Superior temporal gyrus (tissue), 1 donor: Measurements from ENCODE around the gene DPEP2.
"Not testable (repeated sequence)": the region's sequence is repeated elsewhere in the genome, so short reads cannot be mapped to it uniquely, and the experiment has no call there.

Experiments
- DNase-seq: peaks from one replicate; pipeline ENCODE4 v3.0.0-alpha.2; 2016; ENCODE audit errors: extremely low spot score

DPEP2 gene

GRCh38 chr16:67954421-67955196 lies 44.7 kb downstream of the DPEP2 start:
- DNase-seq, result no peak

- no peak for DNase-seq
Measured at GRCh38 chr16:67953641-67954375, 45.5 kb downstream of the DPEP2 start.

DNA sequence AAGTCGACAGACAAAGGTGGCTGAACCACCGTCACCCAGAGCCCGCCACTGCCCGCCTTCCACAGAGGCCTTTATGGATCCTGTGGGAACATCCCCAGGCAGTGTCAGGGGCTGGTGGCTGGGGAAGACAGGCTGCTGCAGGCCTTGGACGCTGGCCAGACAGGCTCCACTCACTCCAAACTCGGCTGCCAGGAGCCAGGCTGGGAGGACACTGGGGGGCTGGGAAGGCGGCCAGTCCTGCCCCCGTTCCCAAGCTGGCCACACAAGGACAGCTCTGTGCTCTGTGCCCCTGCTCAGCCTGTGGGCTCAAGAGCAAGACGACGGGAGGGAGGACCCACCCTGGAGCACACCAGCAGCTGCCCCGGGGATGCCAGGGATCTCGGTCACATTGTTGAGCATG lies 47.8 kb downstream of the DPEP2 start:
- peak; percentile 83 for DNase-seq

DNA sequence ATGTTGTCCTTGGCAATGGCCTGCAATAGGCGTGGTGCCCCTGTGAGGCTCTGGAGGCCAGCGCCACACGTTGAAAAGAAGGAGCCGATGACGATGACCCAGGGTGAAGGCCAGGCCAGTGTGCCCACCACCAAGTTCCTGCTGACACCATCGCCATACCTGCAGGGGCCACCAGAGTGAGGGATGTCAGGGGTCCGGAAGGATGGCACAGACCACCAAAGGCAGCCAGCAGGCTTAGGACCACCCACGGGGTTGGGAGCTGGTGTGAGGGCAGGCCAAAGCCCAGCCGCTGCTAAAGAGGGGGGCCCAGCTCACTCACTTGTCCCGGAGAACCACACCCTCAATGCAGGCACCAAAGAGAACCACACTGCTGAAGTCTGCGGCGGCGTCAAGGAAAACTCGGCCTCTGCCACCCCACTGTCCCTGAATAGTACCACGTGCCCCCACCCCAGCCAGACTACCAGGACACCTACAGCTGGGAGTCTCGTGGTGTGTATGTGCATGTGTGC lies 48.9 kb downstream of the DPEP2 start:
- DNase-seq, result no peak

DNA sequence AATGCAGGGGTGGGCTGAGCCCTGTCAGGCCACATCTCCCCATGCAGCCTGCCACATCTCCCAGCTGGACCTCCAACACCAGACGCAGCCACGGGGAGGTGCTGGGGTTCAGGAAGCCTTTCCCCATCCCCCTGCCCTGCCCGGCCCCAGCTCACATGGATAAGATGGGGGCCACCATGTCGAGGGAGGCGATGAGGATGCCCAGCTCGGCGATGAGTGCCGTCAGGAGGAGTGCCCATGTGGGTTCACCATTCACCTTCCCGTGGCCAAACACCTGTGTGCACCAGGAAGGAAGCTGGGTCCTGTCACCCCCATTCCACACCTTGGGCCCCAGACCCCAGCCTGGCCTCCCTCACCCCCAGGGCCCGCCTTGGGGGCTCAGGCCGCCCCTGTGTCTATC lies 49.6 kb downstream of the DPEP2 start:
- DNase-seq, result no peak

DNA sequence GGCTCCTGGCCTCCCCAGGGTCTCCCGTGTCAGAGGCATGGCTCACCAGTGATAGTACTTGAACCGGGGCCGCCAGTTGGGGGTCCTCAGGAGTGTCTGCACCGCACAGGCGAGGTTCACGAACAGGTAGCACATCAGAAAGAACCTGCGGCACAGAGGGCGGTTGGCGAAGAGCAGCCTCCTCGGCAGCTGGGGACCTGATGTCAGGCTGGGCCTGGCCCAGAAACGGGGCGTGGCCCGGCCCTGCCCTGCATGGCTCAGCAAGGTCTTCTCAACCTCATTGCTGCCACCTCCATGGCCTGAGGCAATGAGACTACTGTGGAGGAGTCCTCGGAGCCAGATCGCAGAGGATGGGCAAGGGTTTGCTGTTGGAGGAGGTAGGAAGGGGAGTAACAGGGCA lies 51.3 kb downstream of the DPEP2 start:
- DNase-seq, result no peak

DNA sequence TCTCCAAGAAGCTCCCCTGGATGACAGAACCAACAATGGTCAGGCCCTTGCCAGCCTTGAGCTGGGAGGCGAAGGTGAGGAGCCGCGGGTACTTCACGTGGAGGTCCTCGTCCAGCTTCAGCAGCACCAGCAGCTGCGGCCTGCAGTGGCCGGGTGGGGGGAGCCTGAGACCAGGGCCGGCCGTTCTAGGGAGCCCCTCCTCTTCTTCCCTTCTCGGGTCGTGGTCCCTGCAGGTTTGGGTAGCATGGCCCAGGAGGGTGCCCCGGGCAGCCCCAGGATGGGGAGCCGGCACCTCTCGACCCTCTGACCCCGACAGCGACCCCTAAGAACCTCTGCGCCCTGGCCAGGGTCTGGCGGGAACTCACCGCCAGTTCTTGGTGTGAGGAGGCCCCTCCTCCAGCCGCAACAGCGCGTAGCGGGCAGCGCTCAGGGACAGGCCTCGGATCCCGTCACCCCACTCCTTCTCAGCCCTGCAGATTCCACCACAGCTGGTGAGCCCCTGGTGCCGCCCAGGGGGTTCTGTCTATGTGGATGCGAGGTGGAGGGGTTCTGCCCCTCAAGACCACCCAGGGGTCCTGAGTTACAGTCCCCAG lies 52.2 kb downstream of the DPEP2 start:
- DNase-seq, result no peak

- no peak for DNase-seq
Measured at GRCh38 chr16:67946128-67946569, 53.1 kb downstream of the DPEP2 start.

DNA sequence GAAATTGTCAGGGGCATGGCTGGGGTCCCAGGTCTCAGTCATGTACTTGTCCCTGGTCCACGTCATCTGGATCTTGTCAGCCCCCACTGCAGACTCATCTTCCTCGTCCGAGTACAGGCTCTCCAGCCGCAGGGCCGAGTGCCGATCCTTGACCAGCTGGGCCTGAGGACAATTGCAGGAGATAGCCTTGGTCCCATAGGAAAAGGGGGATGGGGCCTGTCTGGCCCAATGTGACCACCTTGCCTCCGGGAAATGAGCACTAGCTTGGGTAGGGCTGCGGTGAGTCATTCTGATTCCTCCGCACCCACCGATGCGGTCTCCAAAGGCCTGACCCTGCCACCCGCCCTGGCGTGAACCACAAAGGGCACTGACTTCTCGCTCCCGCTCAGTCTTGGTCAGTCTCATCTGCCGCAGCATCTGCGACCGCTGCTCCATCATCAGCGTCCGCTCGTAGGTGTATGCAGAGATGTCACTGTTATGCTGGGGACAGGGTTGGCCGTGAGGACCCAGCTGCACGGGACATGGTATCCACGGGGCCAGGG lies 53.8 kb downstream of the DPEP2 start:
- DNase-seq, result no peak

DNA sequence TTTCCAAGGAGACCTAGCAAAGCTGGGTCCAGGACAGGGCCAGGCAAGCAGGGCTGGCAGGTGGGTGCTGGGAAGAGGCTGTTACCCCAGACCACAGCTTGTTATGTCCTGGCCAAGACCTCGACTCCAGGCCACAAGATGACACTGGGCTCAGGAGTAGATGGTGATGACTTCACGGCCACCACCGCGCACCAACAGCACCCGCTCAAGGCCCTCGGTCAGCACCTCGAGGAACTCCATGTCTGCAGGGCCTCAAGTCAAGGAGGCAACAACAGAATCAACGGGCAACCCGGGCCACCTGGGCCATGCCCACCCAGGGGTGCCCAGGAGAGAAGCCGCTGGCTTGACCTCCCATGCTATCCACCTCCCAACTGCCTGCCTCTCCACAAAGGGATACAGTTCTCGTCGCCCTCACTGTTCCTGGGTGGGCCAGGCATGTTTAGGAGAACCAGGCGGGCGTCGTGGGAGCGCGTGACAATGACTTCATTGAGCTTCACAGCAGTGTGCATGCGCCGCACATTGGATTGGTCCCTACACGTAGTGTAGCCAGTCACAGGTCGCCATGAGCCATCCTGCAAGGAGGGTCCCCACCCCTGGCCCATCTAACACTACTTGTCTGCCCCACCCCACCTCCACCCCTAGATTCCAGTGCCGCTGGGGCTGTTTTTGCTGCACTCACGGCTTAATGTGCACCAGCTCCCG lies 54.4 kb downstream of the DPEP2 start:
- no peak for DNase-seq

DNA sequence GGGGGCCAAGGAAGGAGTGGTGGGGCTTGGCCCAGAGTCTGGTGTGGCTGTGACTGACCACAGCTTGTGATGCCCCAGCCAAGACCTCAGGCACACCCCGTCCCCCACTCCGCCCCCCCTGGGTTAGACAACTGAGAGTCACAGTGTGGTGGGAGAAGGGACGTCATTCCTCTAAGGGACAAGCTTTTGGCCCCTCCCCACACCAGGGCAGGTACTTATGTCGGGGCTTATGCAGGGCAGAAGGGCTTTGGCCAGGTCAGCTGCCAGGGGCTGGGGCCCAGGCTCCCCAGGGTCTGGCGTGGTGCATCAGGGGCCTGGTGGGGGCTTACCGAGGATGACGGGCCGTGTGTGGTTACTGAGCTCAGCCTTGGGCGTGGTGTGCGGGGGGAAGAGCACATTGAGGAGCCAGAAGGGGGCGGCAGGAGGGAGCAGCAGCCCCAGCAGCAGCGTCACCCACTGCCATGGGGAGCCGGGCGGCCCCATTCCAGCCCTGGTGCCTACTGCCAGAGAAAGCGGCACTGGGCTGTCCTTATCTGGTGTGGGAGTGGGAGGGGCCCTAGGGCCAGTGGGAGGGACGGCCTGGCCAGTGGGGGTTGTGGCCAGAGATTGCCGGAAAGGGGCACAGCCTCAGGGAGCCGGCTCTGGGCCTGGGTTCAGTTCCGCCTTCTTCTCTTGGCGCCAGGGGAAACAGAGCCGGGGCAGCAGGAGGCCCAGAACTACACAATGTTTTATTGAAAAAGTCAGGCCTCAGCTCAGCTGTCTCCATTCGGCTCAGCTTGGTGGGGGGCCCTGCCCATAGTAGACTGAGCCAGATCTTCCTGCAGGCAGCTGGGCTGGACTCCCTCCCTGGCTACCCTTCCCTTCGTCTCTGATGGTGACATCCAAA lies 55.4 kb downstream of the DPEP2 start, which contains the start of gene LCAT:
TSS of gene LCAT (minus strand) at position 502 of the 886 bp plus-strand sequence. CDS start at position 483, 19 bp downstream.
- peak; percentile 78 for DNase-seq

GRCh38 chr16:67943256-67943618 lies 56.0 kb downstream of the DPEP2 start:
- no peak for DNase-seq

GRCh38 chr16:67942510-67943255 lies 56.6 kb downstream of the DPEP2 start:
- no peak for DNase-seq

DNA sequence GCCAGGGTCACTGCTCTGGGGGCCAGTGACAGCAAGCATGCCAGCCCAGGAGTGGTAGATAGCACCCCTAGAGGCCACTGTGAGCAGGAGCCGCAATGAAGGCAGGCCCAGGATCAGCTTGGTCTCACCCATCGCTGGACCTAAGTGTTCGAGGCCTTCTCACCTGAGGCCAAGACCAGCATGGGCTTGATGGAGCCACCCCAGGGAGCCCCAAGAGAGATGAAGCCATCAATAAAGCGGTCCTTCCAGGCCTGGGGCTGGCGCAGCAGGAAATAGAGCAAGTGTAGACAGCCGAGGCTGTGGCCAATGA lies 57.1 kb downstream of the DPEP2 start:
- peak; percentile 52 for DNase-seq

GRCh38 chr16:67941469-67942199 lies 57.6 kb downstream of the DPEP2 start:
- no peak for DNase-seq

DNA sequence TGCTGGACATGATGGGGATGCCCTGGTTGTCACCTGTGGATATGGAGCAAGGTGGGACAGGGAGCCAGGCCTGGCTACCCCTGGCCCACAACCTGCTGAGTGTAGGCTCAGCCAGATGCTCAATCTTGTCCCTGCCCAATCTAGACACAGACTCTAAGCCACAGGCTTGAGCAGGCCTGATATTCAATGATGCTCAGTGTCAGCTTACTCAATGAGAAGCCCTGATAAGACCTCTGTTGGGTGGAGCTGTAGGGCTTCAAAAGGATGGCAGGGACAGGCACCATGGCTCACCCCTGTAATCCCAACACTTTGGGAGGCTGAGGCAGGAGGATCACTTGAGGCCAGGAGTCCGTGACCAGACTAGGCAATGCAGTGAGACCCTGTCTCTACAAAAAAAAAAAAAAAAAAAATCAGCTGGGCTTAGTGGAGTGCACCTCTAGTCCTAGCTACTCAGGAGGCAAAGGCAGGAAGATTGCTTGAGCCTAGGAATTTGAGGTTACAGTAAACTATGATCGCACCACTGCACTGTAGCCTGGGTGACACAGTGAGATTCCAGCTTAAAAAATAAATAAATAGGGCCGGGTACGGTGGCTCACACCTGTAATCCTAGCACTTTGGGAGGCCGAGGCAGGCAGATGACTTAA lies 58.7 kb downstream of the DPEP2 start:
- DNase-seq, result no peak

- DNase-seq, result no peak
Measured at GRCh38 chr16:67939507-67940445, 59.5 kb downstream of the DPEP2 start.

DNA sequence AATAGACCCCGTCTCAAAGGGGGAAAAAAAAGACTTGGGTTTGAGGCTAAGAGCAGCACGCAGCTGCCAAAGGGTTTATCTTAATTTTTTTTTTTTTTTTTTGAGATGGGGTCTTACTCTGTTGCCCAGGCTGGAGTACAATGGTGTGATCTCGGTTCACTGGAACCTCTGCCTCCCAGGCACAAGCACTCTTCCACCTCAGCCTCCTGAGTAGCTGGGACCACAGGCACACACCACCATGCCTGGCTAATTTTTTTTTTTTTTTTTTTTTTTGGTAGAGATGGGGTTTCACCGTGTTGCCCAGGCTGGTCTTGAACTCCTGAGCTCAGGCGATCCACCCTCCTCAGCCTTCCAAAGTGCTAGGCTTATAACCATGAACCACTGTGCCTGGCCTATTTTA lies 61.6 kb downstream of the DPEP2 start:
- DNase-seq, result not testable (repeated sequence)
